22Rv1 (cell line): ENCODE results near the gene RILPL2.

ENCODE experiments used
- H3K27ac ChIP-seq: fragments of 450-650 bp; 2 replicates; pipeline ENCODE4 v1.5.1; 2017
- CTCF ChIP-seq: fragments of 450-650 bp; IDR thresholded peaks from 2 replicates; pipeline ENCODE4 v1.5.1; 2017; ENCODE audit warnings: mild to moderate bottlenecking
- ZFX ChIP-seq: fragments of 450-650 bp; IDR thresholded peaks from 2 replicates; pipeline ENCODE4 v1.6.1; 2017; ENCODE audit warnings: antibody characterized with exemption, borderline replicate concordance

RILPL2 gene

GRCh38 chr12:123446333-123446713 is 9.8 kb upstream of the RILPL2 start:
- H3K27ac ChIP-seq: peak overlapping the region; percentile 74
- TF ChIP-seq ZFX: no peak
- no peak for TF ChIP-seq CTCF

DNA sequence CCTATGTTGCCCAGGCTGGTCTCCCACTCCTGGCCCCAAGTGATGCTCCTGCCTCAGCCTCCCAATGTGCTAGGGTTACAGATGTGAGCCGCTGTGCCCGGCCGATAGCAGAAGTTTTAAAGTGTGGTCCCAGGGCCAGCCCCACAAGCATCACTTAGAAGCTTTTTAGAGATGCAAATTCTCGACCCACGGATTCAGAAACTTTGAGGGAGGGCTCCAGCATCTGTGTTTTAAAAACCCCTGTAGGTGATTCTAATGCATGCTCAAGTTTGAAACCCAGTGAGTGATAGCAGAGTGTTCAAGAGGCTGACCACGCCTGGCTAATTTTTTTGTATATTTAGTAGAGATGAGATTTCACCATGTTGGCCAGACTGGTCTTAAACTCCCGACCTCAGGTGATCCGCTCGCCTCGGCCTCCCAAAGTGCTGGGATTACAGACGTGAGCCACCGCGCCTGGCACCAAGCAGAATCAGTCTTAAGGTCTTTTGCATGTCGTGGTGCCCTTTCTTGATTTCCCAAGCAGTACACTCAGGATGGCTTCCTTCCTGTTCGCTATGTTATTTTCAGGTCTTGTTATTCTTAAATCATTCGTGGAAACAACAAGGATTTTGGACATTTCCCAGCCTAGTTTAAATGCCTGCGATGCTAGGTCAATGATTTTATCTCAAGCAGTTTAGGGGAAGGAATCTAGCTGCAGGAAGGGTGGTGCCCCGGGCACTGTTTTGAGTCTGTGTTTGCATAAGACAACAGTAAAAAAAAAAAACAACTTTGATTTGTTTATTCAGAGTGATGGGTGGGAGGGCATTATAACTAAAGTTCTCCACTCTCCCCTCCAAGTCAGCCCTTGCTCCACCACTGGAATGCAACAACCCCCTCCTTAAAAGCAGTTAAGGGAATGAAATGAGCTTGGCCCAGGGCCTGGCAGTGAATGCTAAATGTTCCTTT is 9.2 kb upstream of the RILPL2 start:
- TF ChIP-seq CTCF: no peak
- TF ChIP-seq ZFX: no peak
- peak overlapping the region; percentile 74 for H3K27ac ChIP-seq

- H3K27ac ChIP-seq: no peak overlapping the region
- TF ChIP-seq ZFX: no peak
- no peak for TF ChIP-seq CTCF
Observed at GRCh38 chr12:123444092-123445026, 7.9 kb upstream of the RILPL2 start.

DNA sequence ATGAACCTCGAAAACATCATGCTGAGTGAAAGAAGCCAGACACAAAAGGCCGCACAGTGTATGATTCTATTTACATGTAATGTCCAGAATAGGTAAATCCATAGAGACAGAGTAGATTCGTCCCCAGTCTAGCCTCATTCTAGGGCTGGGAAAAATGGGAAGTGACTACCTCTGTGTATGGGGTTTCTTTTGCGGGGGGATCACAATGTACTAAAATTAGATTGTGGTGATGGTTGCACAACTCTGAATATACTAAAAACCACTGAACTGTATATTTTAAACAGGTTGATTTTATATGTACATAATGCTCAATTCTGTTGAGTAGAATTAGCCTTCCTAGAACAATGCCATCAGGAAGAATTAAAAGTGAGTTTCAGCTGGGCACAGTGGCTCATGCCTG is 6.3 kb upstream of the RILPL2 start:
- no peak overlapping the region for H3K27ac ChIP-seq
- TF ChIP-seq ZFX (no peak), CTCF (no peak)

GRCh38 chr12:123441523-123442164 is 5.2 kb upstream of the RILPL2 start:
- H3K27ac ChIP-seq: no peak overlapping the region
- no peak for TF ChIP-seq ZFX
- TF ChIP-seq CTCF: no peak

- TF ChIP-seq CTCF: no peak
- no peak for TF ChIP-seq ZFX
- H3K27ac ChIP-seq: no peak overlapping the region
Observed at GRCh38 chr12:123435636-123436016, 858 bp downstream of the RILPL2 start.
